Left cardiac atrium (tissue), 4 donors: ENCODE results near the gene TBC1D25. TPM values are rescaled to one million over a fixed set of nuclear protein-coding genes. Genes with fewer than 3 reads are reported as not detected.
"Not testable (repeated sequence)": the region's sequence is repeated elsewhere in the genome, so short reads cannot be mapped to it uniquely, and the experiment has no call there.

Experiments used
- ATAC-seq, 2 donors: fragments of 200-7000 bp; cut with Tn5 transposase; one replicate each; pipeline ENCODE4 v1.9.1; 2020; ENCODE audit warnings: mild to moderate bottlenecking in 2 of 2, moderate library complexity in 2 of 2
- DNase-seq: peaks from one replicate; pipeline ENCODE4 v3.0.0-alpha.2; 2020
- intact Hi-C, 2 donors: fragments of 100-400 bp; cut with DNase I; formaldehyde crosslinking; loops; one replicate each; pipeline versions ENCODE4 v1.14.1 to v1.15.1; 2022 to 2023
- total RNA-seq, 2 donors: library from RNA; stranded (reverse); fragmentation: NEBNext Ultra II Directional; extraction: Animal tissue kit (Norgen Biotek cat#: 25700); gene quantifications; one replicate each; pipeline ENCODE4 v1.2.1, GENCODE V29; 2021
- donor health status: DM: no; HTN: yes; CAD: no.
- donor health status: DM: no; HTN: yes; CAD: no; lungs with severe emphysema.
- donor health status: DM: yes; HTN: yes; CAD: no.
- donor health status: Dilated cardiomyopathy.

The TBC1D25 gene
- total RNA-seq, 2 donors from 2014 or later, result 12.4 to 18.1 TPM

DNA sequence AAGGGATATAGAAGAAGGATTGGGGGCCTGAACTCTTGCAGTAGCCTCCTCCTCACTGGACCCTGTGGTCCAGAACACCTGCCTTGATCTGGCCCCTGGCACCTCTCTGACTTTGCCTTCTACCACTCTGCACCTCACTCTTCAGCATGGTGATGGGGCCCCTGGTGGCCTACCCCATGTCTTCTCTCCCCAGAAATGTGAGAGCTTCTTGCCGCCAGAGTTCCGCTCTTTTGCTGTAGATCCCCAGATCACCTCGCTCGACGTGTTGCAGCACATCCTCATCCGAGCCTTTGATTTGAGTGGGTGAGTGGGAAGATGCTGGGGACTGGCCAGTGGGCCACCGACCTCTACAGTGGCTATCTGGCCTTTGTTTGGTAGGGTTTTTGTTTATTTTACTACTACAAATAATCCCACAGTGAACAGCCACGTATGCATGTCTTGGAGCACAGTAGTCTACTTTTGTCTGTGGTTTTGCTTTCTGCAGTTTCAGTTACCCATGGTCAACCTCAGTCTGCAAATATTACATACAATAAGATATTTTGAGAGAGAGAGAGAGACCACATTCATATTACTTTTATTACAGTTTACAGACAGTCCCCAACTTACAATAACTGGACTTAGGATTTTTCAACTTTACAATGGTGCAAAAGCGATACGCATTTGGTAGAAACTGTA, 1.8 kb downstream of the TBC1D25 start:
- intact Hi-C loops, result no loop called here
- no peak for ATAC-seq
- DNase-seq, result no peak

- DNase-seq (no peak), ATAC-seq (no peak)
- intact Hi-C loops, result no loop called here
These were observed 9.4 kb downstream of the TBC1D25 start for GRCh38 chrX:48548871-48549270.

DNA sequence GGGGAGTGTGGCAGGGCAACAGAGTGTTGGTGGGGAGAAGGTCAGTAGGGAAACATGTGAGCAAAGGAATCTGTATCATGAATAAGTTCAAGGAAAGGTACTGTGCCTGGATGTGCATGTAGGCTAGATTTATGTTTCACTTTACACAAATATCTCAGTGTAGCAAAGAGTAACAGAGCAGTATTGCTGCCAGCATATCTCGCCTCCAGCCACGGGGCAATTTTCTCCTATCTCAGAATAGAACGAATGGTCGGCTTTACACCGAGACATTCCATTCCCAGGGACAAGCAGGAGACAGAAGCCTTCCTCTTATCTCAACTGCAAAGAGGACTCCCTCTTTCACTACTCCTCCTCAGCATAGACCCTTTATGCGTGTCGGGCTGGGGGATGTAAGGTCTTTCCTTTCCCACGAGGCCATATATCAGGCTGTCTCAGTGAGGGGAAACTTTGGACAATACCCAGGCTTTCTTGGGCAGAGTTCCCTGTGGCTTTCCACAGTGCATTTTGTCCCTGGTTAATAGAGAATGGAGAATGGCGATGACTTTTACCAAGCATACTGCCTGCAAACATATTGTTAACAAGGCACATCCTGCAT, 16.3 kb downstream of the TBC1D25 start:
- intact Hi-C loops, ATAC-seq, DNase-seq: not testable (repeated sequence)

DNA sequence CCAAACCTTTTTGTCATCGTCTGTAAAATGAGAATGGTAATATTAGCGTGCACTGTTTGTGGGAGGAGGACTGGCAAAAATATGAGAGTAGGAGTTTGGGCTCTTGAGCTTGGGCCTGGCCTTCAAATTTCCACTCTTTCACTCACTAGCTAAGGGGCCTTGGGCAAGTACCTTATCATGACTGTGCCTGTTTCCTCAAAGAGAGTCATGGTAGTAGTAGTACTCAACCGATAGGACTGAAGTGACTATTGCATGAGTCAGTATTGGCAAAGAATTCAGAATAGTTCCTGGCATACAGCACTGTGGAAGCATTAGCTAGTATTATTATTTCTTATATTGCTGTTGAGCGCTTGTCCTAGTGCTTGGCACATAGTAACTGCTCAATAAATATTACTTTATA, 18.8 kb downstream of the TBC1D25 start:
- intact Hi-C loops, result no loop called here
- ATAC-seq, result peak in 1 of 2 donors; percentile 94
- DNase-seq, result no peak

DNA sequence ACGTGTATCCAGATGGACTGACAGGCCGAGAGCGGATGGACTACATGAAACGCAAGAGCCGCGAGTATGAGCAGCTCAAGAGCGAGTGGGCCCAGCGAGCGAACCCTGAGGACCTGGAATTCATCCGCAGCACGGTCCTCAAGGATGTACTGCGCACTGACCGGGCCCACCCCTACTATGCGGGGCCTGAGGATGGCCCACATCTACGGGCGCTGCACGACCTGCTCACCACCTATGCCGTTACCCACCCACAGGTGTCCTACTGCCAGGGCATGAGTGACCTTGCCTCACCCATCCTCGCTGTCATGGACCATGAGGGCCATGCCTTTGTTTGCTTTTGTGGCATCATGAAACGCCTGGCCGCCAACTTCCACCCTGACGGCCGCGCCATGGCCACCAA, 20.1 kb downstream of the TBC1D25 start:
- ATAC-seq (no peak), DNase-seq (no peak)
- intact Hi-C loops, result no loop called here

GRCh38 chrX:48560056-48560455, 20.5 kb downstream of the TBC1D25 start:
- DNase-seq (no peak), ATAC-seq (no peak)
- intact Hi-C loops, result no loop called here

DNA sequence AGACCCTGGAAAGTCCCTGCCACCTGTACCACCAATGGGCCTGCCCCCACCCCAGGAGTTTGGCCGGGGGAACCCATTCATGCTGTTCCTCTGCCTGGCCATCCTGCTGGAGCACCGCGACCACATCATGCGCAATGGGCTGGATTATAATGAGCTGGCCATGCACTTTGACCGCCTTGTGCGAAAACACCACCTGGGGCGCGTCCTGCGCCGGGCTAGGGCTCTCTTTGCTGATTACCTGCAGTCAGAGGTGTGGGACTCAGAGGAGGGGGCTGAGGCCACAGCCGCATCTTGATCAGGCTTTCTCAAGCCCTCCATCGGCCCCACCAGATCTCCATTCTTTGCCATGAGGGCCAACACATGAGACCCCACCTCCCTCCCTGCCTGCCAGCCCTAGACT, 21.2 kb downstream of the TBC1D25 start:
- DNase-seq (no peak), ATAC-seq (no peak)
- intact Hi-C loops, result no loop called here

- ATAC-seq (no peak), DNase-seq (no peak)
- intact Hi-C loops, result no loop called here
These were observed 30.4 kb downstream of the TBC1D25 start for GRCh38 chrX:48569958-48570357.

GRCh38 chrX:48573690-48574269, 34.3 kb downstream of the TBC1D25 start:
- DNase-seq, result peak; percentile 79
- intact Hi-C loops, result no loop called here
- peak in 1 of 2 donors; percentile 25 for ATAC-seq

DNA sequence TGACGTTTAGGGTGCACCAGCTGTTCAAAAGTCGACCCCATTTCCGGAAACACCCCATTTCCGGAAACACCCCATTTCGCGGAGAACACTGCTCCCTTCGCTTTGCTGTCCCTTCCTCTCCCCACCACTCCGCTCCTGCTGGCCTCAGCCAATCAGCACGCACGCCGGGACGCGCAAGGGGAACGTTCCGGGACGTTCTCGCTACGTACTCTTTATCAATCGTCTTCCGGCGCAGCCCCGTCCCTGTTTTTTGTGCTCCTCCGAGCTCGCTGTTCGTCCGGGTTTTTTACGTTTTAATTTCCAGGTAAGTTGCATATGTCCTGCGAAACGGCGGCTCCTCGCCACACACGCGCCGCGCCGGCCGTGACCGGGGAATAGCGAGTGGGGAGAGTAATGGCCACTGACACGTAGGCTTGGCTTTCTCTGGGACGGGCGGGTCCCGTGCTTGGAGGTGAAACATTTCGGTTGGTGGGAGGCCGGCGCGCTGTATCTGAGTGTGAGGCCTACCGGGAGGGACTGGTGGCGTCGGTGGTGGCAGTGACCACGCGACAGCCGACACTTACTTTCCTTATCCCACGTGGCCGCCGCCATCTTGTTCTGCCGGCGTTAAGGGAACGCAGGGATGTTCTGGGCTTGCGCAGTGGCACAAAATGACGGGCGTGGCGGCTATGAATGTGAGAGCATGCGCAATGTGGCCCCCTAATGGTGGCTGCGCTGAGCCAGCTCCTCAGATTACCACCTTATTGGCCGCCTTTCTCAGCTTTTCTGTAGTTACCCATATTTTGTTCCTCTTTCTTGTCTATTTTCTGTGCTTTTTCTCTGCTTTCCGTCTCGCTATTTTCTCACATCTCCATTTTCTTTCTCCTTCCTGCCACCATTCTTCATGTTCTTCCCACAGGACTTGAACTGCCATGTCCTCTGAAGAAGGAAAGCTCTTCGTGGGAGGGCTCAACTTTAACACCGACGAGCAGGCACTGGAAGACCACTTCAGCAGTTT, 35.1 kb downstream of the TBC1D25 start, which contains the start of gene RBM3:
TSS of gene RBM3 (plus strand) at position 215 of the 997 bp plus-strand sequence. CDS start at position 912, 697 bp downstream.
- peak; percentile 93 for DNase-seq
- intact Hi-C loops, result no loop called here
- ATAC-seq, result peak; percentile 96 to 98

DNA sequence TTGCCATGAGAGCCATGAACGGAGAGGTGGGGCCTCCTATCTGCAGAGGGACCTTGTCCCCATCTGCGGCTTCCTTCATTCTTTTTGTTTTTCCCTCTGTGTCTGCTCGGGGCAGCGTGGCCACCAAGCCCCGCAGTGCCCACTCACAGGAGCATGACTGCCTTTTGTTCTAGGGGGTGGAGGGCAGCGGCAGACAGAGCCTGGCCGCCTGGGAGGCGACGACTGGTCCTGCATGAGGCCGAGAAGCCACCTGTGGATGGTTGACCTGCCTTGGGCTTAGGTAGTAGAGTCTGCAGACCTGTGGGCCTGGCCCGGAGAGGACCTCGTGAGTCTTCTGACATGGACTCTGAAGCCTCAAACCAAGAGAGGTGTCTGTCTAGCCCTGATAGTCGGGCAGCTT, 36.1 kb downstream of the TBC1D25 start:
- ATAC-seq, result no peak

GRCh38 chrX:48576108-48576507, 36.6 kb downstream of the TBC1D25 start:
- ATAC-seq, result no peak
- intact Hi-C loops, result no loop called here
- no peak for DNase-seq

More for the DNA sequence above, 36.1 kb downstream of the TBC1D25 start:
- intact Hi-C loops, result no loop called here
- no peak for DNase-seq

DNA sequence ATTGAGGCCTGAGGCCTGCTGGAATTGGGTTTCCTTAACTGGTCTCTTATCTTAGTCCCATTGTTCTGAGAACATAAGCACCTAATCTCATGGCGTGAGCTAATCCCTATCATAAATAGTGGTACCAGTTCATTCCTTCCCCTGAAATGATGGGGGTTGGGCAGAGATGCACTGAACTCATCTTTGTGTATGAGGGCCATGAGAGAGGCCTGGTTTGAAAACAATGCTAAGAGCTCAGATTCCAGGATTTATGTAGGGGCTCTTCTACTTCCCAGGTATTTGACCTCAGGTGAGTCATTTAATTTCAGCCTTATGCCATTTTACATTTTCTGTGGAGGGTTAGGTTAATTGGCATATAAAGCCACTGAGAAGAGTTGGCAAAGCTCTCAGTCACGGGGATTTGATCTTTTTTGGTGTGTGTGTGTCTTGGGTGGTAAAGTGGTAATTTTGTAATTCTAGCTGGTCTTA, 39.2 kb downstream of the TBC1D25 start:
- DNase-seq (no peak), ATAC-seq (no peak)
- intact Hi-C loops, result no loop called here

DNA sequence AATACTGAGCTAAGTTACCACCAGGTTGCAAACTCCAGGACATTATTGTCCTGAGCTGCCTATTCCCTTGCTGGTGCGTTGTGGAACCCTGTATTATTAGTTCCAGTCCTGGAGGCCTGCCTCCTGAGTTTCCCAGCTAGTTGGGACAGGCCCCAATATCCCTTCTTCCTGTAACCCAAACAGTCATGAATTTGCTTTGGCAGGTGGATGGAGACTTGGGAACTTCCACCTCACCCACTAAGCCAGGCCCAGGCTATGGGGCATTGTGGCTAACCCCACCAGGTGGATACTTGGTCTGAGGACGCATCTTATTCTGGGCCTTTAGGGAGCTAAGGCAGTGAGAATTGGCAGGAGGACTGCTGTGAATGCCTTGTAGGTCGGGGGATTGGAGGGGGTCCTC, 39.7 kb downstream of the TBC1D25 start:
- ATAC-seq, result no peak
- intact Hi-C loops, result no loop called here
- DNase-seq, result no peak

- ATAC-seq (no peak), DNase-seq (no peak)
- intact Hi-C loops, result no loop called here
These were observed 41.1 kb downstream of the TBC1D25 start for GRCh38 chrX:48580662-48581061.

DNA sequence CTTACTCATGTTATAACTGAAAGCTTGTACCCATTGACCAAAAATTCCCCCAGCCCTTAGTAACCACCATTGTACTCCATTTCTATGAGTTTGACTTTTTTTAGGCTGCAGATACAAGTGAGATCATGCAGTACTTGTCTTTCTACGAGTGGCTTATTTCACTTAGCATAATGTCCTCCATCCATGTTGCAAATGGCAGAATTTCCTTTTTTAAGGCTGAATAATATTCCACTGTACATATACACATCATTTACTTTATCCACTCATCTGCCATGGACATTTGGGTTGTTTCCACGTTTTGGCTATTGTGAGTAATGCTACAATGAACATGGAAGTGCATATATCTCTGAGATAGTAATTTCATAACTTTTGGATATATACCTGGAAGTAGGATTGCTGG, 45.2 kb downstream of the TBC1D25 start:
- ATAC-seq (no peak), DNase-seq (no peak)
- intact Hi-C loops, result no loop called here

- DNase-seq (no peak), ATAC-seq (peak; percentile 30 to 73)
- intact Hi-C loops, result no loop called here
These were observed 50.1 kb downstream of the TBC1D25 start for GRCh38 chrX:48589482-48590162.

DNA sequence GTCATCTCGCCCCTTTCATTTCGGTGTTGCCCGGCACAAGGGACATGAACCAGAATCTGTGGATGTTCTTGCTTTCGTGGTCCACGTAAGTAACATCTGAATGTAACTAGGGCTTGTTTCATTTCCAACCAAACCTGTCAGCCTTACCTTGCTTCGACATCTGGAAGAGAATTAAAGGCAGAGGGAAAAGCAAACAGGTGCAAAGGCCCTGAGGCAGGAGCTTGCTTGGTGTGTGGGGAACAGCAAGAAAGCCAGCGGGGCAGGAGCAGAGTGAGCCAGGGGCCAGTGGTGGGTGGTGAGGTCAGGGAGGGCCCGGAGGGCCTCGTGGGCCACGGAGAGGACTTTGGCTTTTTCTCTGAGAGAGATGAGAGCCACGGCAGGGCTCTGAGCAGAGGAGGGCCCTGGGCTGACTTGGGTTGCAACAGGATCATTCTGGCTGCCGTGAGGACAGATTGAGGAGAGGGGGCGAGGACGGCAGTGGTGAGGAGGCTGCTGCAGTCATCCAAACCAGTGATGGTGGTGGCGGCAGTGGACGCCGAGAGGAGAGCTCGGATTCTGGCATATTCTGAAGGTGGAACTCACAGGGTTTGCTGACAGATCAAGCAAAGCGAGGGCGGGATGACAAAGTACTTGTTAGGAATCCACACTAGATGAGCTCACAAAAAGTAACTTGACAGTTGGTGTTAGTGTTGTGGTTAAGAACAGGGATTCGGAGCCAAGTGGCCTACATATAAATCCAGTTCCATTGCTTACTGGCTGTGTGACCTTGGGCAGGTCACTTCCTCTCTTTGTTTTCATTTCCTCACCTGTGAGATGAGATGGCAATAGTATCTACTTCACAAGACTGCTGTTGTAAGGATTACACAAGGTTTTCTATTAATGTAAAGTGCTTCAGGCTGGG, 50.9 kb downstream of the TBC1D25 start:
- ATAC-seq (peak in 1 of 2 donors; percentile 23), DNase-seq (no peak)
- intact Hi-C loops, result no loop called here
